GM23338 (cell line): Measurements from ENCODE around the gene FMN2. TPM values are rescaled to one million over a fixed set of nuclear protein-coding genes. Genes with fewer than 3 reads are reported as not detected.

ENCODE experiments used
- ATAC-seq: fragments of 200-7000 bp; cut with Tn5 transposase; 3 replicates; pipeline ENCODE4 v1.9.1; 2020
- DNase-seq: peaks from one replicate; pipeline ENCODE4 v3.0.0-alpha.2; 2015; ENCODE audit warnings: low spot score
- H2AFZ ChIP-seq: fragments of 200-600 bp; sonication (generic); 2 replicates; pipeline ENCODE4 v1.8.0; 2016; ENCODE audit warnings: antibody characterized with exemption, mild to moderate bottlenecking, moderate library complexity
- H3F3A ChIP-seq: fragments of 200-600 bp; sonication (generic); replicated peaks from 2 replicates; pipeline ENCODE4 v1.8.0; 2017; ENCODE audit warnings: antibody characterized with exemption, mixed run types, low read depth
- H3K27ac ChIP-seq: fragments of 200-600 bp; sonication (generic); 2 replicates; pipeline ENCODE4 v1.6.1; 2016; ENCODE audit warnings: low read depth
- H3K27me3 ChIP-seq: fragments of 200-600 bp; sonication (generic); 2 replicates; pipeline ENCODE4 v1.8.0; 2016; ENCODE audit warnings: mild to moderate bottlenecking, mixed run types, moderate library complexity; ENCODE audit not compliant: insufficient read depth
- H3K36me3 ChIP-seq: fragments of 200-600 bp; sonication (generic); 2 replicates; pipeline ENCODE4 v1.8.0; 2016; ENCODE audit warnings: mild to moderate bottlenecking; ENCODE audit not compliant: insufficient read depth
- H3K4me1 ChIP-seq: fragments of 200-600 bp; sonication (generic); 2 replicates; pipeline ENCODE4 v1.8.0; 2016; ENCODE audit warnings: mild to moderate bottlenecking, moderate library complexity; ENCODE audit not compliant: insufficient read depth
- H3K4me2 ChIP-seq: fragments of 200-600 bp; sonication (generic); 2 replicates; pipeline ENCODE4 v1.7.1; 2017; ENCODE audit warnings: mixed run types
- H3K4me3 ChIP-seq: fragments of 200-600 bp; sonication (generic); 2 replicates; pipeline ENCODE4 v1.6.1; 2016; ENCODE audit warnings: mixed run types
- H3K79me2 ChIP-seq: fragments of 200-600 bp; sonication (generic); replicated peaks from 2 replicates; pipeline ENCODE4 v1.8.0; 2017; ENCODE audit warnings: mild to moderate bottlenecking; ENCODE audit not compliant: insufficient read depth
- H3K9me2 ChIP-seq: fragments of 200-600 bp; sonication (generic); 2 replicates; pipeline ENCODE4 v1.8.0; 2017; ENCODE audit not compliant: insufficient read depth
- H4K20me1 ChIP-seq: fragments of 200-600 bp; sonication (generic); replicated peaks from 2 replicates; pipeline ENCODE4 v1.8.0; 2017; ENCODE audit warnings: mild to moderate bottlenecking; ENCODE audit not compliant: insufficient read depth
- H3K27ac Mint-ChIP-seq: 2 replicates; pipeline ENCODE4 v1.8.0; 2020; ENCODE audit warnings: inconsistent platforms, mild to moderate bottlenecking, moderate library complexity, mixed read lengths
- H3K27me3 Mint-ChIP-seq: 3 replicates; pipeline ENCODE4 v1.8.0; 2022; ENCODE audit warnings: low read depth, mild to moderate bottlenecking, moderate library complexity, mixed read lengths, inconsistent platforms; ENCODE audit not compliant: insufficient read depth, poor library complexity
- H3K36me3 Mint-ChIP-seq: 3 replicates; pipeline ENCODE4 v1.8.0; 2021; ENCODE audit warnings: low read depth, mild to moderate bottlenecking, inconsistent platforms, moderate library complexity, mixed read lengths
- H3K4me1 Mint-ChIP-seq: 3 replicates; pipeline ENCODE4 v1.8.0; 2020; ENCODE audit warnings: mild to moderate bottlenecking, inconsistent platforms, mixed read lengths
- H3K4me3 Mint-ChIP-seq: 3 replicates; pipeline ENCODE4 v1.8.0; 2021; ENCODE audit warnings: moderate library complexity, mild to moderate bottlenecking, inconsistent platforms, mixed read lengths
- H3K9me3 Mint-ChIP-seq: 3 replicates; pipeline ENCODE4 v1.8.0; 2020; ENCODE audit warnings: moderate library complexity, mild to moderate bottlenecking, inconsistent platforms, mixed read lengths
- CREB1 ChIP-seq: fragments of 250-450 bp; sonication (Bioruptor Pico); IDR thresholded peaks from 2 replicates; pipeline ENCODE4 v1.5.0; 2020; ENCODE audit warnings: low read depth, mild to moderate bottlenecking, moderate library complexity
- EZH2 ChIP-seq: fragments of 200-600 bp; sonication (generic); IDR thresholded peaks from one replicate; pipeline ENCODE4 v1.8.0; 2017; ENCODE audit warnings: antibody characterized with exemption, mild to moderate bottlenecking, low read depth; ENCODE audit not compliant: unreplicated experiment
- EZH2phosphoT487 ChIP-seq: fragments of 200-600 bp; sonication (generic); IDR thresholded peaks from one replicate; pipeline ENCODE4 v1.8.1; 2018; ENCODE audit warnings: antibody characterized with exemption; ENCODE audit not compliant: unreplicated experiment
- JUNB ChIP-seq: IDR thresholded peaks from one replicate; pipeline ENCODE4 v1.6.1; 2016; ENCODE audit warnings: antibody characterized with exemption; ENCODE audit not compliant: unreplicated experiment
- NANOG ChIP-seq: IDR thresholded peaks from 2 replicates; pipeline ENCODE4 v1.6.1; 2016; ENCODE audit warnings: antibody characterized with exemption, borderline replicate concordance
- POLR2AphosphoS5 ChIP-seq: IDR thresholded peaks from 2 replicates; pipeline ENCODE4 v1.6.1; 2016; ENCODE audit warnings: antibody characterized with exemption, low read depth
- STAT1 ChIP-seq: IDR thresholded peaks from one replicate; pipeline ENCODE4 v1.6.1; 2016; ENCODE audit warnings: antibody characterized with exemption; ENCODE audit not compliant: unreplicated experiment
- ZNF114 ChIP-seq: fragments of 250-450 bp; sonication (Bioruptor Pico); IDR thresholded peaks from 2 replicates; pipeline ENCODE4 v1.5.0; 2020; ENCODE audit warnings: mild to moderate bottlenecking, moderate library complexity
- polyA plus RNA-seq: library from polyadenylated mRNA; unstranded; fragments of >200 nt; fragmentation: Nextera tagmentation; extraction: Ambion mirVana; gene quantifications from 2 replicates; pipeline ENCODE4 v1.2.1, GENCODE V29; 2016
- total RNA-seq: library from RNA; depleted of rRNA; stranded (reverse); fragments of >200 nt; shearing (Covaris generic); gene quantifications from 2 replicates; pipeline ENCODE4 v1.2.3, GENCODE V29; 2014
- TF ChIP-seq, protein P1 (sequence below), 2 experiments: fragments of 200-600 bp in 1 of 2; sonication (generic) in 1 of 2; conservative IDR thresholded peaks; 2 replicates each; pipeline versions ENCODE4 v1.5.1 to v1.6.1; 2016 to 2017; ENCODE audit warnings: antibody characterized with exemption in 2 of 2, low read depth in 2 of 2, mild to moderate bottlenecking in 2 of 2, moderate library complexity in 1 of 2
- TF ChIP-seq, protein P2 (sequence below): fragments of 250-450 bp; sonication (Bioruptor Pico); IDR thresholded peaks from 2 replicates; pipeline ENCODE4 v1.5.0; 2020; ENCODE audit warnings: mild to moderate bottlenecking, moderate library complexity
- TF ChIP-seq, protein P3 (sequence below): IDR thresholded peaks from 2 replicates; pipeline ENCODE4 v1.6.1; 2016; ENCODE audit warnings: antibody characterized with exemption

The FMN2 gene
- total and polyA plus RNA-seq, 2 experiments from 2014 or later, result 1.5 to 2.5 TPM

DNA sequence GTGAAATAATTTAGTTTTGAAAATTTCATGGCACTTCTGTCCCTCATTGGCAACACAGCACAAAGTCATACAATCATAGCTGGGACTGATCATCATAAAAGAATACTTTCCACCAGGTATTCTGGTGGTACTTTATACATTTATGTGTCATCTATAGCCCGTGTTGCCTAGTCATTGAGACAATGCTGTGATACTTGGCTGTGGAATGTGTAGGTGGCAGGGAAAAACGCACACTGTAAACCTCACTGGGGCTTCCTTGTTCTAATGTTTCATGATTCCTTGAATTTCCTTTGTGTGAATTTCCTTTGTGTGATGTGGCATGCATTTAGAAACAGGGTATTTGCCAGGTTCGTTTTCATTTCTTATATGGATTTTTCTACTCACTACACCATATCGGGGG, 118.3 kb downstream of the FMN2 start:
- Mint-ChIP-seq H3K9me3 (no peaks in the 10 kb centered on the region; the same call in 2 of the 3 replicates), H3K4me1 (peaks cover 2% of the 10 kb centered on the region; the same call in 1 of the 3 replicates), H3K36me3 (no peaks in the 10 kb centered on the region), H3K27me3 (peaks cover 2% of the 10 kb centered on the region), H3K27ac (no peak overlapping the region), H3K4me3 (no peak overlapping the region)
- ATAC-seq (no peak), DNase-seq (no peak)
- Histone ChIP-seq H3K4me2 (no peak overlapping the region), H4K20me1 (no peaks in the 10 kb centered on the region), H3K79me2 (no peaks in the 10 kb centered on the region), H3K4me3 (no peak overlapping the region), H3K27me3 (no peaks in the 10 kb centered on the region), H3K9me2 (no peaks in the 10 kb centered on the region), H3K4me1 (no peaks in the 10 kb centered on the region), H2AFZ (no peak overlapping the region), H3K36me3 (no peaks in the 10 kb centered on the region), H3K27ac (no peak overlapping the region), H3F3A (no peaks in the 10 kb centered on the region)
- TF ChIP-seq POLR2AphosphoS5, result no peak

DNA sequence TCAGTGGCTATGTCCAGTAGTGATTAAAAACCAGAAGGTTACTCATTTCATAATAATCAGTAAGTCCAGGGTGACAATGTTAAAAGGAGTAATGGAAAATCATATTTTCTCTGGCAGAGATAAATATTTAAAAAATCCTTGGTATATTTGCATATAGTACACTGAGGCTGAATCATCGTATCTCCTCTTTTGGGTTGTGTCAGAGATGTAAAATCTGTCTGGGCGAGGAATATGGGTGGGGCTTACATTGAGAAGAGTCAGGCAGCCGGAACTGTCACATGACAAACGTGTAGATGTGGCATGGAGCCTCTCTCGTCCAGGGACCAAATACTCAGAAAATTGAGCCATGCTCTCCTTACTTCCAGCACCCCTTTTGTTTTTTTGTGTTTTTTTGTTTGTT, 120.9 kb downstream of the FMN2 start:
- Histone ChIP-seq H3K4me1 (no peaks in the 10 kb centered on the region), H3K9me2 (no peaks in the 10 kb centered on the region), H3K27me3 (no peaks in the 10 kb centered on the region), H3K4me2 (no peak overlapping the region), H3K36me3 (no peaks in the 10 kb centered on the region), H3K4me3 (no peak overlapping the region), H3F3A (no peaks in the 10 kb centered on the region), H3K79me2 (no peaks in the 10 kb centered on the region), H2AFZ (no peak overlapping the region), H3K27ac (no peak overlapping the region), H4K20me1 (no peaks in the 10 kb centered on the region)
- DNase-seq (no peak), ATAC-seq (no peak)
- H3K4me1 Mint-ChIP-seq, result peaks cover 2% of the 10 kb centered on the region; the same call in 1 of the 3 replicates
- no peak overlapping the region for H3K4me3 Mint-ChIP-seq
- H3K9me3 Mint-ChIP-seq, result no peaks in the 10 kb centered on the region
- H3K27me3 Mint-ChIP-seq, result no peaks in the 10 kb centered on the region
- no peaks in the 10 kb centered on the region for H3K36me3 Mint-ChIP-seq
- H3K27ac Mint-ChIP-seq, result no peak overlapping the region
- no peak for TF ChIP-seq POLR2AphosphoS5
- no peak for TF ChIP-seq ZNF114 (CRISPR knock-in tag)
- TF ChIP-seq EZH2phosphoT487, result no peak
- no peak for TF ChIP-seq EZH2
- no peak for TF ChIP-seq NANOG
- no peak for TF ChIP-seq STAT1
- TF ChIP-seq JUNB, result no peak
- TF ChIP-seq, protein P1, sequence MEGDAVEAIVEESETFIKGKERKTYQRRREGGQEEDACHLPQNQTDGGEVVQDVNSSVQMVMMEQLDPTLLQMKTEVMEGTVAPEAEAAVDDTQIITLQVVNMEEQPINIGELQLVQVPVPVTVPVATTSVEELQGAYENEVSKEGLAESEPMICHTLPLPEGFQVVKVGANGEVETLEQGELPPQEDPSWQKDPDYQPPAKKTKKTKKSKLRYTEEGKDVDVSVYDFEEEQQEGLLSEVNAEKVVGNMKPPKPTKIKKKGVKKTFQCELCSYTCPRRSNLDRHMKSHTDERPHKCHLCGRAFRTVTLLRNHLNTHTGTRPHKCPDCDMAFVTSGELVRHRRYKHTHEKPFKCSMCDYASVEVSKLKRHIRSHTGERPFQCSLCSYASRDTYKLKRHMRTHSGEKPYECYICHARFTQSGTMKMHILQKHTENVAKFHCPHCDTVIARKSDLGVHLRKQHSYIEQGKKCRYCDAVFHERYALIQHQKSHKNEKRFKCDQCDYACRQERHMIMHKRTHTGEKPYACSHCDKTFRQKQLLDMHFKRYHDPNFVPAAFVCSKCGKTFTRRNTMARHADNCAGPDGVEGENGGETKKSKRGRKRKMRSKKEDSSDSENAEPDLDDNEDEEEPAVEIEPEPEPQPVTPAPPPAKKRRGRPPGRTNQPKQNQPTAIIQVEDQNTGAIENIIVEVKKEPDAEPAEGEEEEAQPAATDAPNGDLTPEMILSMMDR (conservative IDR thresholded peaks at IDR 0.05; ENCODE audit: low read depth in 2 of 2), result no peak
- TF ChIP-seq CREB1 (CRISPR knock-in tag), result no peak
- TF ChIP-seq, protein P2, sequence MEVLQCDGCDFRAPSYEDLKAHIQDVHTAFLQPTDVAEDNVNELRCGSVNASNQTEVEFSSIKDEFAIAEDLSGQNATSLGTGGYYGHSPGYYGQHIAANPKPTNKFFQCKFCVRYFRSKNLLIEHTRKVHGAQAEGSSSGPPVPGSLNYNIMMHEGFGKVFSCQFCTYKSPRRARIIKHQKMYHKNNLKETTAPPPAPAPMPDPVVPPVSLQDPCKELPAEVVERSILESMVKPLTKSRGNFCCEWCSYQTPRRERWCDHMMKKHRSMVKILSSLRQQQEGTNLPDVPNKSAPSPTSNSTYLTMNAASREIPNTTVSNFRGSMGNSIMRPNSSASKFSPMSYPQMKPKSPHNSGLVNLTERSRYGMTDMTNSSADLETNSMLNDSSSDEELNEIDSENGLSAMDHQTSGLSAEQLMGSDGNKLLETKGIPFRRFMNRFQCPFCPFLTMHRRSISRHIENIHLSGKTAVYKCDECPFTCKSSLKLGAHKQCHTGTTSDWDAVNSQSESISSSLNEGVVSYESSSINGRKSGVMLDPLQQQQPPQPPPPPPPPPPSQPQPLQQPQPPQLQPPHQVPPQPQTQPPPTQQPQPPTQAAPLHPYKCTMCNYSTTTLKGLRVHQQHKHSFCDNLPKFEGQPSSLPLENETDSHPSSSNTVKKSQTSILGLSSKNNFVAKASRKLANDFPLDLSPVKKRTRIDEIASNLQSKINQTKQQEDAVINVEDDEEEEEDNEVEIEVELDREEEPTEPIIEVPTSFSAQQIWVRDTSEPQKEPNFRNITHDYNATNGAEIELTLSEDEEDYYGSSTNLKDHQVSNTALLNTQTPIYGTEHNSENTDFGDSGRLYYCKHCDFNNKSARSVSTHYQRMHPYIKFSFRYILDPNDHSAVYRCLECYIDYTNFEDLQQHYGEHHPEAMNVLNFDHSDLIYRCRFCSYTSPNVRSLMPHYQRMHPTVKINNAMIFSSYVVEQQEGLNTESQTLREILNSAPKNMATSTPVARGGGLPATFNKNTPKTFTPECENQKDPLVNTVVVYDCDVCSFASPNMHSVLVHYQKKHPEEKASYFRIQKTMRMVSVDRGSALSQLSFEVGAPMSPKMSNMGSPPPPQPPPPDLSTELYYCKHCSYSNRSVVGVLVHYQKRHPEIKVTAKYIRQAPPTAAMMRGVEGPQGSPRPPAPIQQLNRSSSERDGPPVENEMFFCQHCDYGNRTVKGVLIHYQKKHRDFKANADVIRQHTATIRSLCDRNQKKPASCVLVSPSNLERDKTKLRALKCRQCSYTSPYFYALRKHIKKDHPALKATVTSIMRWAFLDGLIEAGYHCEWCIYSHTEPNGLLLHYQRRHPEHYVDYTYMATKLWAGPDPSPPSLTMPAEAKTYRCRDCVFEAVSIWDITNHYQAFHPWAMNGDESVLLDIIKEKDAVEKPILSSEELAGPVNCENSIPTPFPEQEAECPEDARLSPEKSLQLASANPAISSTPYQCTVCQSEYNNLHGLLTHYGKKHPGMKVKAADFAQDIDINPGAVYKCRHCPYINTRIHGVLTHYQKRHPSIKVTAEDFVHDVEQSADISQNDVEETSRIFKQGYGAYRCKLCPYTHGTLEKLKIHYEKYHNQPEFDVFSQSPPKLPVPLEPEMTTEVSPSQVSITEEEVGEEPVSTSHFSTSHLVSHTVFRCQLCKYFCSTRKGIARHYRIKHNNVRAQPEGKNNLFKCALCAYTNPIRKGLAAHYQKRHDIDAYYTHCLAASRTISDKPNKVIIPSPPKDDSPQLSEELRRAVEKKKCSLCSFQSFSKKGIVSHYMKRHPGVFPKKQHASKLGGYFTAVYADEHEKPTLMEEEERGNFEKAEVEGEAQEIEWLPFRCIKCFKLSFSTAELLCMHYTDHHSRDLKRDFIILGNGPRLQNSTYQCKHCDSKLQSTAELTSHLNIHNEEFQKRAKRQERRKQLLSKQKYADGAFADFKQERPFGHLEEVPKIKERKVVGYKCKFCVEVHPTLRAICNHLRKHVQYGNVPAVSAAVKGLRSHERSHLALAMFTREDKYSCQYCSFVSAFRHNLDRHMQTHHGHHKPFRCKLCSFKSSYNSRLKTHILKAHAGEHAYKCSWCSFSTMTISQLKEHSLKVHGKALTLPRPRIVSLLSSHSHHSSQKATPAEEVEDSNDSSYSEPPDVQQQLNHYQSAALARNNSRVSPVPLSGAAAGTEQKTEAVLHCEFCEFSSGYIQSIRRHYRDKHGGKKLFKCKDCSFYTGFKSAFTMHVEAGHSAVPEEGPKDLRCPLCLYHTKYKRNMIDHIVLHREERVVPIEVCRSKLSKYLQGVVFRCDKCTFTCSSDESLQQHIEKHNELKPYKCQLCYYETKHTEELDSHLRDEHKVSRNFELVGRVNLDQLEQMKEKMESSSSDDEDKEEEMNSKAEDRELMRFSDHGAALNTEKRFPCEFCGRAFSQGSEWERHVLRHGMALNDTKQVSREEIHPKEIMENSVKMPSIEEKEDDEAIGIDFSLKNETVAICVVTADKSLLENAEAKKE (CRISPR knock-in tag), result no peak
- TF ChIP-seq, protein P3, sequence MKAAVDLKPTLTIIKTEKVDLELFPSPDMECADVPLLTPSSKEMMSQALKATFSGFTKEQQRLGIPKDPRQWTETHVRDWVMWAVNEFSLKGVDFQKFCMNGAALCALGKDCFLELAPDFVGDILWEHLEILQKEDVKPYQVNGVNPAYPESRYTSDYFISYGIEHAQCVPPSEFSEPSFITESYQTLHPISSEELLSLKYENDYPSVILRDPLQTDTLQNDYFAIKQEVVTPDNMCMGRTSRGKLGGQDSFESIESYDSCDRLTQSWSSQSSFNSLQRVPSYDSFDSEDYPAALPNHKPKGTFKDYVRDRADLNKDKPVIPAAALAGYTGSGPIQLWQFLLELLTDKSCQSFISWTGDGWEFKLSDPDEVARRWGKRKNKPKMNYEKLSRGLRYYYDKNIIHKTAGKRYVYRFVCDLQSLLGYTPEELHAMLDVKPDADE, result no peak
